NB4 (cell line): ENCODE measurements around the gene CYB5A.

Experiments
- DNase-seq: peaks from one replicate; pipeline ENCODE4 v3.0.0; 2010; ENCODE audit warnings: low read depth
- H3K4me3 ChIP-seq: one replicate; pipeline ENCODE4 v1.5.1; 2011; ENCODE audit warnings: mild to moderate bottlenecking, low read depth, low read length, moderate library complexity
- CTCF ChIP-seq: IDR thresholded peaks from one replicate; pipeline ENCODE4 v1.5.1; 2012; ENCODE audit warnings: low read depth, low read length
- MAX ChIP-seq: IDR thresholded peaks from 2 replicates; pipeline ENCODE4 v1.6.1; 2011; ENCODE audit warnings: low read depth, low read length
- MYC ChIP-seq: IDR thresholded peaks from 2 replicates; pipeline ENCODE4 v1.6.1; 2011; ENCODE audit warnings: low read depth, low read length
- POLR2A ChIP-seq: IDR thresholded peaks from 2 replicates; pipeline ENCODE4 v1.6.1; 2011; ENCODE audit warnings: mild to moderate bottlenecking; ENCODE audit not compliant: insufficient read length; ENCODE audit errors: extremely low read depth

Gene CYB5A

GRCh38 chr18:74222710-74223494, 68.9 kb downstream of the CYB5A start:
- TF ChIP-seq MYC (no peak), POLR2A (no peak), CTCF (no peak), MAX (no peak)
- DNase-seq, result no peak

GRCh38 chr18:74221081-74221480, 70.7 kb downstream of the CYB5A start:
- H3K4me3 ChIP-seq, result no peak overlapping the region
- DNase-seq, result no peak
- no peak for TF ChIP-seq CTCF
- TF ChIP-seq MYC, result no peak
- TF ChIP-seq POLR2A, result no peak
- TF ChIP-seq MAX, result no peak

More at GRCh38 chr18:74222710-74223494, 68.9 kb downstream of the CYB5A start:
- no peak overlapping the region for H3K4me3 ChIP-seq

- no peak for DNase-seq
- TF ChIP-seq MAX (no peak), POLR2A (no peak), CTCF (no peak), MYC (no peak)
- H3K4me3 ChIP-seq, result no peak overlapping the region
These were observed 72.7 kb downstream of the CYB5A start for GRCh38 chr18:74219056-74219455.

- no peak for TF ChIP-seq MAX
- TF ChIP-seq POLR2A, result no peak
- no peak for TF ChIP-seq CTCF
- no peak for TF ChIP-seq MYC
- peak; percentile 81 for DNase-seq
- no peak overlapping the region for H3K4me3 ChIP-seq
These were observed 74.2 kb downstream of the CYB5A start for GRCh38 chr18:74217476-74218143.

- DNase-seq, result no peak
- no peak overlapping the region for H3K4me3 ChIP-seq
- TF ChIP-seq CTCF (no peak), MAX (no peak)
These were observed 75.1 kb downstream of the CYB5A start for GRCh38 chr18:74216661-74217110.
